NCI-H1436 (cell line): ENCODE data around the gene FRS2.

Source experiments
- DNase-seq: peaks from one replicate; lab custom pipeline; 2025; lab: John Stamatoyannopoulos, UW

FRS2 gene

GRCh38 chr12:69527506-69528272 is 57.5 kb downstream of the FRS2 start:
- no peak for DNase-seq

GRCh38 chr12:69529021-69529420 is 58.8 kb downstream of the FRS2 start:
- DNase-seq = no peak

GRCh38 chr12:69533844-69534243 is 63.7 kb downstream of the FRS2 start:
- no peak for DNase-seq

- DNase-seq = no peak
Observed at GRCh38 chr12:69534389-69534822, 64.2 kb downstream of the FRS2 start.

GRCh38 chr12:69540987-69541386 is 70.8 kb downstream of the FRS2 start:
- no peak for DNase-seq

- DNase-seq = no peak
Observed at GRCh38 chr12:69544087-69544486, 73.9 kb downstream of the FRS2 start.

- no peak for DNase-seq
Observed at GRCh38 chr12:69545081-69545480, 74.9 kb downstream of the FRS2 start.

GRCh38 chr12:69546693-69547438 is 76.7 kb downstream of the FRS2 start:
- no peak for DNase-seq

- DNase-seq = no peak
Observed at GRCh38 chr12:69548687-69549086, 78.5 kb downstream of the FRS2 start.

GRCh38 chr12:69550569-69551350 is 80.6 kb downstream of the FRS2 start:
- DNase-seq = no peak

- peak; percentile 21 for DNase-seq
Observed at GRCh38 chr12:69553628-69554248, 83.5 kb downstream of the FRS2 start.

GRCh38 chr12:69555461-69555860 is 85.3 kb downstream of the FRS2 start:
- DNase-seq = no peak

- DNase-seq = no peak
Observed at GRCh38 chr12:69556383-69556782, 86.2 kb downstream of the FRS2 start.

GRCh38 chr12:69563166-69563762 is 93.1 kb downstream of the FRS2 start:
- DNase-seq = no peak

- no peak for DNase-seq
Observed at GRCh38 chr12:69566603-69567002, 96.4 kb downstream of the FRS2 start.

- no peak for DNase-seq
Observed at GRCh38 chr12:69569236-69569635, 99.0 kb downstream of the FRS2 start.

GRCh38 chr12:69570000-69570516 is 99.9 kb downstream of the FRS2 start:
- no peak for DNase-seq

GRCh38 chr12:69570545-69571399 is 100.6 kb downstream of the FRS2 start:
- peak; percentile 61 for DNase-seq

- no peak for DNase-seq
Observed at GRCh38 chr12:69575346-69575745, 105.2 kb downstream of the FRS2 start.

- no peak for DNase-seq
Observed at GRCh38 chr12:69578283-69578682, 108.1 kb downstream of the FRS2 start.

- DNase-seq = no peak
Observed at GRCh38 chr12:69579029-69579428, 108.8 kb downstream of the FRS2 start.
